ENCODE results near the gene GJD2.

GJD2 gene

DNA sequence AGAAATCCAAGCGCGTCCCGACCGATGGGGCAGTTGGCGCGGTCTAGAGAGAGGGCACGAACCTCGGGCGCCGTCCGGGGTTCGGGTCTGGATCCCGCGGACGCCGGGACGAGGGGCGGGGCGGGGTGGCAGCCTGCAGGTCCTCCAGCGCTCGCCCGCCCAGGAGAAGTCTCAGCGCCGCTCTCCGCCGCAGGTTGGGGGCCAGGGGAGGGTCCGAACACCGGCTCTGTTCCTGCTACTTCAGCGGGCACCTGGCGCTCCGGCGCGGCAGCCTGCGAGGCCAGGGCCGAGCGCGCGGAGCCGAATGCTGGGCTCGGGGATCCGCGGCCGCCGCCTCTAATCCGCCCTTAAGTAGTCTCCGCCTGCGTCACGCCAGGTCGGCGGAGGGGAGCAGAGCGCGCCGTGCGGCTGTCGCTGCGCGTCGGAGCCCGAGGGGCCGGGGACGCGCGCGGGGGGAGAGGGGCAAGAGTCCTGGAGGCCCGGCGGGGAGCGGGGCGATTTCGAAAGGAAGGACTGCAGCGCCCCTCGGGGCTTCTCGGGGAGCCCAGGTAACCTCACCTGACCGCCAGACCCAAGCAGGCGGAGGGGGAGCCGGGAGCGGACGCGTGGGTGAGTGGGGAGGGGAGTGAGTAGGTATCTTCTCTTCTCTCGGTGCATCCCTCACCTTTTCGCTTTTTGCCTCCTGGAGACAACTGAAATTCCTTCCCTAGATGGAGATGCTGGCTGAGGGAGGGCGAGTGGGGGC, at the start of gene GJD2:
Gene GJD2, minus strand, starts transcription at position 325 of the 745 bp plus-strand sequence. CDS start 510 bp downstream, outside the sequence.
- no peak for DNase-seq

DNA sequence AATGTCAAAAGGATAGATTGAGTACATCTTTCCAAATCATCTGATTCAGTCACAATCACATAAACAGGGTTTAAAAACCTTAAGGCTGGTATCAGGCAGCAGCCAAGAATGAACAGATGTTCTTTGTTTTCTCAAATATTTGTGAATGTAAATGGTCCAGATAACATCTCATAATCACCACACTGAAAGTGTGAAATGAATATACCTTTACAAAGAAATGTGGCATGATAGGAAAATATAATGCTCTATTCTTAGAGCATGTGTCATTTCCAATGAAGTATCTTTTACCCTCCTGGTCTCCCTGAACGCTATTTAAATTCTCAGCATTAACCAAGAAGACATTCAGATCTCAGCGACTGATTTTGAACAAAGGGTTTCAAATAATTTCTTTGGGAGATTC, 49.3 kb upstream of the GJD2 start:
- DNase-seq: no peak

DNA sequence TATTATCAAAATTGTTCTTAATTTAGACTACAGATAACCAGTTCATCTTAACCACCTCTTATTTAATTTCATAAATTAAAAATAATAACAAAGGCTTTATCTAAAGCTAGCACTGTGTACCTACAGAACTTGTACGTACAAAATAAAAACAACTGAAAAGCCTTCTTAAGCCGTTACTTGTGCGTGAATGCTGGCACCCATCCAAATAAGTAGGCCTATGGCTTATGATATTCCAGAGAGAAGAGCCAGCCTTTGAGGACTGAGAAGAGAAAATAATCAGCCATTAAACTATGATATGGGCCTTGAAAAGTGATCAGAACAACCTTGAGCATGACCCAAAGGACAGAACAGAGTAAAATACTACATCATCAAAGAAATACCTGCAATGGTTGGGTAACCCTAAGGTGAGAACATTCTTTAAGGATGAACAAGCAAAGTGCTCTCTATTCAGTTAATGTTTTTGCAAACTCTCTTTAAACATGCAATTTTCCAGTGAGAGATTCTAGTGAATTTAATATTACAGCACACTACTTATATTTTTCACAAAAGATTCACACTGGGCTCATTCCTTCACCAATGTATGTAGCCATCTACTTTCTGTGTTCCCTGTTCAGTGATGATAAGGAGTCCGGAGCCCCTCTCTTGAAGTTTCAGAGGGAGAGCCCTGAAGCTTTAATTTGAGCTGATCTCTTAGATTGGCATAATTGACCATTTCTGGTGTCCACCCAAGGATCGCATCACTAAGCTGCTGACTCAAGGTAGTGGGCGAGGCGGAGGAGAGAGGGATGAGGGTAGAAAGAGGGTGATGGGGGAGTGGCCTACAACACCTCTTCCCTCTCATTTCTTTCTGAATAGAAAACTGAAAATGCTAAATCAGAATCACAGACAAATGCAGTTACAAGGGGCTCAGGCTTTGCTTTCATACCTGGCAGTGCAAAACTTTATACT, 48.3 kb upstream of the GJD2 start:
- no peak for DNase-seq

DNA sequence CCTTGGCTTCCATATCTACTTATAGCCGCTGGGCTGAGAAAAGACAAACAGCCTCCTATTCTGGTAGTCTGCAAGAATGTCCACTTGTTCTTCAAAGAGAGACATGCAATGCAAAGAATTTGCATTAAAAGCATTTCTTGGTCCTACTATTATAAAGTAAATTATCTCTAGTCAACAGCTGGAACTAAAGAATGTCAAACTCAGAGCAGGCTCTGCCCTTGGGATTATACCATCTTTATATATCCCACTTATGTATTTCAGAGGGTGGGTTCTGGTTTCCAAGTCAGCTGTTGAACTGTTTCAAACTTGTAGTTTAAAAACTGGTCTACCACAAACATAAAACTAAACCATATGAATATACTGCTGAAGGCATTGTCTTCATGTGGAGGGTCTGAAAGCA, 47.6 kb upstream of the GJD2 start:
- DNase-seq: no peak

DNA sequence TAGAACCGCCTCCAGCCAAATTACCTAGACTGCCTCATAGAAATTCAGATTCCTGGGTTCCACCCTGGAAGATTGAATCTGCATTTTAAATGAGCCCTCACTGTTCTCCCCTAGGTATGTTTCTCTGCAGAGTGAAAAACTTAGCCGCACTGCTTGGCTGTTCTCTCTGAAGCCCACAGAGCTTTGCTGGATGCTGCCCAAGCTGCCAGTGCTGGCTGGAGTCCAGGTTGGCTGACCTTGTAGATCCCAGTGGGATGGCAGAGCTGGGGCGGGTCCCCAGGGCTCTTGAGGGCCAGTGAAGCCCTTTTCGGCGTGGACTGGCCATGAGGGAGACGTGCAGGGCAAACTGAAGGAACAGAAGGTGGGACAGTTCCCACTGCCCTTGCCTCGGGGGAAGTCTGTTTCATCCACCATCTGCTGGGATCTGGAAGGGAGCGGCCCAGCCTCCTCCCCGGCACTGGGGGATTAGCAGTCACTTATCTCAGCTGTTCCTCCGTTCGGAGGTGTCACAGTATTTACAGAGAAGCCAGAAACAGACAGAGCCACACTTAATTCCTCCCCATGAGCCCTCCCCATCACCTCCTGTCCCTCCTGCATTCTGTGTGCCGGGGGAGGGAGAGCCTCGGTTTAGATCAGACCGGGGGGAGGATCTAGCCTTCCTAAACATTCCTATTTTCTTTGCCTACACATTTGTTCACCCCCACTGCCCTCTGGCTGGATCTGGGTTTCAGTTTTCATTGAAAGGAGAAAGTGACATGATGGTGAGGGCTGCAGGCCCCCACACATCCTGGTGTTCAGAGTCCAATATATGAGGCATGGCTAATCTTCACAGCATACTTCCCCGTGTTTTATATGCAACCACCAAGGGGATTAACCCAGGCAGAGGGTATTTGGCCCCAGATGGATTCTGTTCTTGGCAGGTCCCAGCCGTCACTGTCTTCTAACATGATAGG, 44.6 kb upstream of the GJD2 start:
- DNase-seq: no peak

DNA sequence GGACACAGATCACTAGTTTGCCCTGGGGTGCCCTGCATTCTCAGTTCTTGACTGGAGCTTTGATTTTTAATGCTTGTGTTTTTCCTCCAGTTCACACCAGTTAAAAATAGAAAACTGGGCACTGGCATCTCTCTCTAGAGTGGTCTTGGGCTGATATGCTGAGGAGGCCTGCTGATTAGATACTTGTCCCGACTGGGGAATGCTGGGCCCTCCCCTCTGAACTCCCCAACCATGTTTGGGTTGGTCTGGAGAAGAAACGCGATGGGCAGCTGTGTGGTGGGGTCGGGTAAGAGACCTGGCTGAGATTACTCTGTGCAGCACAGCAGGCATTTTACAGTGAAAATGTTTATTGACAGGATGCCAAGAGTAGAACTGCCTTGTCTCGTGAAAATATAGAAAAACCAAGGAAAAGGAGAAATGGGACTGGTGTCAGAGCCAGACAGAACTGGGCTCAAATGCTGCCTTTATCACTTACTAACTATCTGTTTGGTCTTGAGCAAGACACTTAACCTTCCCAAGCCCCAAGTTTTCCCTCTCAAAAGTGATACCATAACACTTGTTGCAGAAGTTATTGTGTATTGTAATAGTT, 42.1 kb upstream of the GJD2 start:
- no peak for DNase-seq

DNA sequence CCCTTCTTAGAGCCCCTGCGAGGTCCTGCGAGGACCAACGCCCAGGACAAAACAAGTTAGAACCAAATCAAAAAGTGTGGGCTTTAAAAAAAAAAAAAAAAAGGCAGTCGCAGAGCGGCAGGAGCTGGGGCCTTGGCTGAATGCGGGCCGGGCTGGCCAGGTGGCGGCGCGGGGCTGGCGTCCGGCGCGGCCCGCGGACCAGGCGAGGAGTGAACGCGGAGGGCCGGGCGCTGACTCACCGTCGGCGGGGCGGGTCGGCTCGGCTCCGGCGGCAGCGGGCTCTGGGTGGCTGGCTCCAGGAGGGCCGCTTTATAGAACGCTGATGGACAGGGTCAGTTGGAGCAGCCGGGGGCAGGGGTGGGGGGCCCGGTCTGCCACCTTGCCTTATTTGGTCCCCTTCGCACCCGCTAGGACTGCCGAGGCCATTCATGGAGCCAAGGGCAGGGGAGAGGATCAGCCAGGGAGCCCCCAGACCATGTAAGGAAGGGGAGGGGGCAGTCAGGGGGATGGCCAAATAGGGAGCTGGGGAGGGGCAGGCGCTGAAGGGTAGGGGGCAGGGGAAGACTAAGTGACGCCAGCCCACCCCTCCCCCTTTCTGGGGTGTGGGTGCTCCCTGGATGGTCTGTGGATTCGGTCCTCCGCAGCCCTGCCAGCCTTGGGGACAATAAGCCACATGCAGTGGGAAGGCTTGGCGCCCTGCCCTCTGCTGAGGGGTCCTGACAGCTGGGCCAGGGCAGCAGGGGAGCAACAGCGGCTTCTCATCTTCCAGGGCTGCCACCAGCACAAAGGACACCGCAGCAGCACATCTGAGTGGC, 40.7 kb upstream of the GJD2 start, which contains the start of gene ACTC1:
Gene ACTC1, minus strand, starts transcription at position 283 of the 815 bp plus-strand sequence. CDS start 741 bp downstream, outside the sequence.
- DNase-seq: no peak

DNA sequence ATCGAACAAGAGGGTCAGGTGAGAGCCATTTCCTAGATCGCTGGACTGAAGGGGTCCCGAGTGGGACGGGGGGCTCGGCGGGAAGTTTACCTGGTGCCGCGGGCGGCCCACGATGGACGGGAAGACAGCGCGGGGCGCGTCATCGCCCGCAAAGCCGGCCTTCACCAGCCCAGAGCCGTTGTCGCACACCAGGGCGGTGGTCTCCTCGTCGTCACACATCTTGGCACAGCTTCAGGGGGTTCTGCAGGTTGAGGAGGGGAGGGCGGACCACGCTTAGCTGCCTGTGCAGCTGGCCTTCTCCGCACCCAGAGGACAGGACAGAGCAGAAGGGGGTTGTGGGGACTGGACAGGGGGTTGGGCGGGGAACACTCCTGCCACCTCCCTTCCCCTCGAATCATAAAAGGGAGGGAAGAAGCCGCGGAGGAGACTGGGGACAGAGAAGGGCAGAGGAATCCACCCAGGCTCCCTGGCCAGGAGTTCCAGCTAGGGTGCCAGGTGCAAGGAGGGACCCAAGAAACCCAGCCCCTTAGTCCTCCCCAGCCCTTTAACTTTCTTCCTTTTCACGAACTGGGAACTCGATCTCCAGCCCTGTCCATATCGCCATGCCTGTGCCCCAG, 39.9 kb upstream of the GJD2 start:
- no peak for DNase-seq

DNA sequence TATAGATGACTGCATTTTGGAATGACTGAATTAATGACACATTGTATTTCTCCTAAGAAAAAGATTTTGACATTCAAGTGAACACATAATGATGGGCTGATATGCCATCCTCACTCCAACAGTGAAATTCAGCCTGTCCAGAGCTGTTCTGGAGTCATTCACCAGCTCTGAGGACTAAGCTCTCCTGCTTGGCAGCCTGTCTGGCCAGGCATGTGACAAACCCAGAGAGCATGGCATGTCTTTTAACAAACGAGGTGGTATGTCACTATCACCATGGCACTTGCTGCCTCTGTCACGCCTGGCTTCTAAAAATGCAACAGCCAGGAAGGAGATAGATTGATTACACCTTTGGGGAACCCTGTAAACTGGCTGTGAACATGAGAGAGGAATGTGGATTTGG, 39.1 kb upstream of the GJD2 start:
- no peak for DNase-seq

DNA sequence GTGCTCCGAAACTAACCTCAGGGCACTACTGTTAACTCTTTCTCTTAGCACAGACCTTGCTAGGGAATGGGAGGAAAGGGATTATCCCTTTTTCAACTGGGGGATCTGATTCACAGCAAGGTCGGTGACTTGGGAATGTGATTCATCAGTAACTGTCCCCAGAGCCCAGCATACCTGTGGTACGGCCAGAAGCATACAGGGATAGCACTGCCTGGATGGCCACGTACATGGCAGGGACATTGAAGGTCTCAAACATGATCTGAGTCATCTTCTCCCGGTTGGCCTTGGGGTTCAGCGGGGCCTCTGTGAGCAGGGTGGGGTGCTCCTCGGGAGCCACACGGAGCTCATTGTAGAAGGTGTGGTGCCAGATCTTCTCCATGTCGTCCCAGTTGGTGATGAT, 38.3 kb upstream of the GJD2 start:
- DNase-seq: no peak

DNA sequence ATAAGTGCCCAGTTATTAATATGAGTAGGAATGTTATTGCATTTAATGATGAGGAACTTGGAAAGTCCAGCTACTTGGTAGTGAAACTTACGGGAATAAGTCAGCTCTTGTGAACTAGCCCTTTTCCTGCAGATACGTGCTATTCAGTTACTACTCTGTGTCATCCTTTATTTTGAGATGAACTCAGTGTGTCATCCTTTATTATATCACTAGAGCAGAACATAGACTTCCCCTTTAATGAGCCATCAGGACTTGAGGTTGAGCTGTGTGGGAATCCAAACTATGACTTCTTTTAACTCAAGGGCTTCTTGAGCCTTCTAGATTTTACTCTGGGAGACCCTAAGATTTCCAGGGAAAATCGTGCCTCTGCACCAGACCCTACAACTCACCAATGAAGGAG, 36.9 kb upstream of the GJD2 start:
- DNase-seq: no peak

DNA sequence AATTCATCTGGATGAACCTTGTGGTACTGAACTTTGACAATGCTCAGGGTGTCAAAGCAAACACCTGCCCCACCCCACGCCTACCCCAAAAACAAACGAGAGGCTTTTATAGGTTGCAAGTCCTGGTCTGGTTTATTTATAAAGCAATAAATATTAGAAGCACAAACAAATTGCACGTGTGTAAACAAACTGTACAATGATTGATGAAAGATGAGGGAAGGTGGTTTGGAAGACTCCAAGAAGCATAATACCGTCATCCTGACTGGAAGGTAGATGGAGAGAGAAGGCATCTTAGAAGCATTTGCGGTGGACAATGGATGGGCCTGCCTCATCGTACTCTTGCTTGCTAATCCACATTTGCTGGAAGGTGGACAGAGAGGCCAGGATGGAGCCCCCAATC, 35.3 kb upstream of the GJD2 start:
- no peak for DNase-seq

DNA sequence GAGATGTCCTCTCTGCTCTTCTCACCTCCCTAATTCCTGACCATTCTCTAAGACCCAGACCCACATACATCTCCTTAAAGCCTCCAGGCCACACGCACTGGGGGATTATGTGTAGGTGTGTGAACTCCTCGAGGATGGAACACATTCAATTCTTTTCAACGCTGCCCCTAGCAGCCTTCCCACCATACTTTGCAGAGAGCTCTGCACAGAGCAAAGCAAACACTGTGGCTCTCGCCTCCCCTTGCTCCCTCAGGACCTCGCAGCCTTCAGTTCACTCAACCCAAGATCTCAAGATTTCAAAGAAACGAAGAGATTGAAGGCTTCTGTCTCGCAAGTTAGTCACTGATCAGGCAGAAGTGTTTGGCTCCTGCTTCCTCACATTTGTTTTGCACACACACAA, 34.5 kb upstream of the GJD2 start:
- no peak for DNase-seq

DNA sequence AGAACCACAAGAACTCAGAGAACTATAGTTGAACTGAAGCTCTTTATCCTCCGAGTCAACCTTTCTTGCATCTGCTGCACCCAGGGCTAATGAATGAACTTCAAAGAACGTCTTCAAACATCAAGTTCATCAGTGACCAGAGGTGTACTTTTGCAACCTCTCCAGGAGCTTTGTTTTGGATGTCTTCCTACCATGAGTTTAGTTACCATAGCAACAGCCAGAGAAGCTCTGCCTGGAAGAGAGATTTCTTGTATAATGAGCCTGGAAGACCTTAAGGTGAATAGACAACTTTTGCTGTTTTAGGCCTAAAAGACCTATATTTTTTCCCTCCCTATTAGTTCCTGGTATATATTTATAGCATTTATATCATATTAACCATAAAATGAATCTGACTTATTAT, 31.4 kb upstream of the GJD2 start:
- DNase-seq: no peak

DNA sequence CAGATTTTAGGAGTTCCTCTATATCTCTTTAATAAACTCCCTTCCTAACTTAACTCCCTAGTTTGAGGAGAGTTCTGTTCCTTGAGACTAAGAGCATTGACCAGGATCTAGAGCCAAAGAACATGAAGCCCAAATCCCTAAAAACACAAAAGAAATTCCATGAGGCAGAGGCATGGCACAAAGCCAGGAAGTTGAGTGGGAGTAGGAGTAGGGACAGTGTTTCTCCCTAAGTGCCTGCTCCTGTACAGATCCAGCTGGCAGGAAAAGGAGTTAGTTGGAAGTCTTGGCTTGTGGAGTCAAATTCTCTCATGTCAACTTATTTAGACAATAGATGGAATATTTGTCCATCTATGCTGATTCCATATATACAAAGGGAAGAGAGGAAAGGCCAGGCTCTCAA, 29.2 kb upstream of the GJD2 start:
- DNase-seq: no peak

DNA sequence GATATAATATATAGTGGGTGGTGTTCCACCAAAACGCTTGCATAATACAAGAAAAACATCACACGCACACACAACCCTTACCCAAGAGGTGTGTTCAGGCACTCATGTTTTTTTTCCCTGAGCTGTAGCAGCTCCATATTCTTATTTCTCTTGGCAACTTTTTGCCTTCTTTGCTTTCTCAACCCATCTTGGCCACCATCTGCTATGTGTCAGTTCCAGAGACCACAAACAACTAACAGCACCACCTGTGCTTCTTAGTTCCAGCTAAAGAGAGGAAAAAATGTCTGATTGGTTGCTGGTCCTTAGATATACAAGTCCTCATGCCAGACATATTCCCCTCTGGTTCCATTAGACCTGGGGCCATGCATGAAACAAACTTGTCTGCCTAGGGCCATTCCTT, 28.6 kb upstream of the GJD2 start:
- no peak for DNase-seq

DNA sequence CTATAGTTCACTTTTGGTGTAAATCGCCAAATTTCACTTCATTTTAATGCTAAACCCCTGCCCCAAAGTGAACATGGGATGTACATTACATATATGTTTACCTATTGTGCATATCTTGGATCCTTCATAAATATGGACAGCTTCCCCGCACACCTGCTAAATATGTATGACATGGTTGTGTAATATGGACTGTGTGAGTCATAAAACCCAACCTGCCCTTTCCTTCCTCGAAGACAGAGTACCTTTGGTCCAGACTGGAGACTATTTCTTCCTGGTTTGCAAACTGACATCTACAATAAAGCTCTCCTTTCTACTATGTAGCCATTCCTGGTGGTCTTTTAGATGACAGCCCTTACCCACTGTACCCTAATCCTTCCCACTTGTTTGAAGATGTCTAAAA, 28.1 kb upstream of the GJD2 start:
- DNase-seq: no peak

DNA sequence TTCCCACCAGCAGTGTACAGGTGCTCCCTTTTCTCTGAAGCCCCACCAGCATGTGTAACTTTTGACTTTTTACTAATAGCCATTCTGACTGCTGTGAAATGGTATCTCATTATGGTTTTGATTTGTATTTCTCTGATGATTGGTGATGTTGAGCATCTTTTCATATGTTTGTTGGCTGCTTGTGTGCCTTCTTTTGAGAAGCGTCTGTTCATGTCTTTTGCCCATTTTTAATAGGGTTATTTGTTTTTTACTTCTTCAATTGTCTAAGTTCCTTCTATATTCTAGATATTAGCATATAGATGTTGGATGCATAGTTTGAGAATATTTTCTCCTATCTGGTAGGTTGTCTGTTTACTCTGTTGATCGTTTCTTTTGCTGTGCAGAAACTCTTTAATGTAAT, 25.9 kb upstream of the GJD2 start:
- no peak for DNase-seq

DNA sequence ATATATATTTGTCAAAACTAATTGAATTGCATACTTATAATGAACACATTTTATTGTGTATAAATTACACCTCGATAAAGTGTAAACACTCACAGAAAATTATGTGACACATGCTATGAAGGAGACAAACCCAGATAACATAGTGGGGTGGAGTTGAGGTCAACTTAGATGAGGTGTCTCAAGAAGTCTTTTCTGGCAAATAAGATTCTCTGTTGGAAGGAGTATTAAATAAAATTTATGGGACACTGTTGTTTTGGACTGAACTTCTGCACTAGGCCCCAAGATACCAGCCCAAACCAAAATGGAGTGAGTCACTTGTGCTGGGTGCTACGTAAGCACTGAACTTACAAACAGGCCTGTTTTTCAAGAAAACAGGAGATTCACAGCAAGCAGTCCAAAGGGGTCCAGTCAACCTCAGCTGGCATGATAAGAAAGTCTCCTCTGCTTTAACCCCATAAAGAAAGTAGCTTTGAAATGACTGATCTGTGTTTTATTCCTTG, 21.9 kb upstream of the GJD2 start:
- DNase-seq: no peak

DNA sequence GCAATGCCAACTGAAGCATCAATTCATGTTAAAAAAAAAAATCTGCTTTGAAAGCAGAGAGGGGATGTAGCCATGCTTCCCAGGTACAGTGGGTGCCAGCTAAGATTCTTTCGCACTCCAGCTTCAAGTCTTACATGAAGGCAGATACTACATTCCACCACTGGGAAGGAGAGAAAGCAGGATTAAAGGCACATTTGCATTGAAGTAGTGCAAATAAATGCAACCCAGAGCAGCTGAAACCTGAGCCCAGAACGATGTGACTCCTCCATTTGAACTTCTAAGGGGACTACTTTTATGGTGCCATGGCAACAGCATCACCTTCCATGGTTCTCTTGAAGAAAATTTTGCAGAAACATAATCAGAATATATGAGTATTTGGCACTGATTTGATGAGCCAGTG, 19.1 kb upstream of the GJD2 start:
- no peak for DNase-seq

DNA sequence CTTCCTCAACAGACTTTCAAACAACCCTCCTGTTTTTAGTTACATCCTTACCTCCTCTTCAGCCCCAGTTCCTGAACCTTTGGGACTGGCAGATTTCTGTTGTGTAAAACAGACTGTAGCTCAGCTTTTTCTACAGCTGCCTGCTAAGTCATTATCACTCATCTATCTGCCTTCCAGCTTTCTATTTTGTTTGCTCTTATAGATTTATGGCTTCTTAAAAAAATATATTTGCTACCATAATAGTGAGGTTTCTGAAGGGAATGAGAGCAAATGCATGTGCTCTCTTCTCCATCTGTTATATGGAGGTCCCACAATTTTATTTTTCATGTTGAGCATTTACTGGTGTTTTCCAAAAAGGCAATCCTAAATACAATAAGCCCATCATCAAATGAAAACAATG, 18.2 kb upstream of the GJD2 start:
- no peak for DNase-seq
